GM19463 (cell line): ENCODE data around the gene DIS3.
"Not testable (repeated sequence)": the region's sequence is repeated elsewhere in the genome, so short reads cannot be mapped to it uniquely, and the experiment has no call there.

ENCODE experiments used
- ATAC-seq: cut with Tn5 transposase; IDR thresholded peaks from one replicate; pipeline ENCODE4 v1.9.1; 2021; ENCODE audit warnings: mild to moderate bottlenecking, moderate library complexity; ENCODE audit not compliant: unreplicated experiment

Gene DIS3, protein sequence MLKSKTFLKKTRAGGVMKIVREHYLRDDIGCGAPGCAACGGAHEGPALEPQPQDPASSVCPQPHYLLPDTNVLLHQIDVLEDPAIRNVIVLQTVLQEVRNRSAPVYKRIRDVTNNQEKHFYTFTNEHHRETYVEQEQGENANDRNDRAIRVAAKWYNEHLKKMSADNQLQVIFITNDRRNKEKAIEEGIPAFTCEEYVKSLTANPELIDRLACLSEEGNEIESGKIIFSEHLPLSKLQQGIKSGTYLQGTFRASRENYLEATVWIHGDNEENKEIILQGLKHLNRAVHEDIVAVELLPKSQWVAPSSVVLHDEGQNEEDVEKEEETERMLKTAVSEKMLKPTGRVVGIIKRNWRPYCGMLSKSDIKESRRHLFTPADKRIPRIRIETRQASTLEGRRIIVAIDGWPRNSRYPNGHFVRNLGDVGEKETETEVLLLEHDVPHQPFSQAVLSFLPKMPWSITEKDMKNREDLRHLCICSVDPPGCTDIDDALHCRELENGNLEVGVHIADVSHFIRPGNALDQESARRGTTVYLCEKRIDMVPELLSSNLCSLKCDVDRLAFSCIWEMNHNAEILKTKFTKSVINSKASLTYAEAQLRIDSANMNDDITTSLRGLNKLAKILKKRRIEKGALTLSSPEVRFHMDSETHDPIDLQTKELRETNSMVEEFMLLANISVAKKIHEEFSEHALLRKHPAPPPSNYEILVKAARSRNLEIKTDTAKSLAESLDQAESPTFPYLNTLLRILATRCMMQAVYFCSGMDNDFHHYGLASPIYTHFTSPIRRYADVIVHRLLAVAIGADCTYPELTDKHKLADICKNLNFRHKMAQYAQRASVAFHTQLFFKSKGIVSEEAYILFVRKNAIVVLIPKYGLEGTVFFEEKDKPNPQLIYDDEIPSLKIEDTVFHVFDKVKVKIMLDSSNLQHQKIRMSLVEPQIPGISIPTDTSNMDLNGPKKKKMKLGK

DNA sequence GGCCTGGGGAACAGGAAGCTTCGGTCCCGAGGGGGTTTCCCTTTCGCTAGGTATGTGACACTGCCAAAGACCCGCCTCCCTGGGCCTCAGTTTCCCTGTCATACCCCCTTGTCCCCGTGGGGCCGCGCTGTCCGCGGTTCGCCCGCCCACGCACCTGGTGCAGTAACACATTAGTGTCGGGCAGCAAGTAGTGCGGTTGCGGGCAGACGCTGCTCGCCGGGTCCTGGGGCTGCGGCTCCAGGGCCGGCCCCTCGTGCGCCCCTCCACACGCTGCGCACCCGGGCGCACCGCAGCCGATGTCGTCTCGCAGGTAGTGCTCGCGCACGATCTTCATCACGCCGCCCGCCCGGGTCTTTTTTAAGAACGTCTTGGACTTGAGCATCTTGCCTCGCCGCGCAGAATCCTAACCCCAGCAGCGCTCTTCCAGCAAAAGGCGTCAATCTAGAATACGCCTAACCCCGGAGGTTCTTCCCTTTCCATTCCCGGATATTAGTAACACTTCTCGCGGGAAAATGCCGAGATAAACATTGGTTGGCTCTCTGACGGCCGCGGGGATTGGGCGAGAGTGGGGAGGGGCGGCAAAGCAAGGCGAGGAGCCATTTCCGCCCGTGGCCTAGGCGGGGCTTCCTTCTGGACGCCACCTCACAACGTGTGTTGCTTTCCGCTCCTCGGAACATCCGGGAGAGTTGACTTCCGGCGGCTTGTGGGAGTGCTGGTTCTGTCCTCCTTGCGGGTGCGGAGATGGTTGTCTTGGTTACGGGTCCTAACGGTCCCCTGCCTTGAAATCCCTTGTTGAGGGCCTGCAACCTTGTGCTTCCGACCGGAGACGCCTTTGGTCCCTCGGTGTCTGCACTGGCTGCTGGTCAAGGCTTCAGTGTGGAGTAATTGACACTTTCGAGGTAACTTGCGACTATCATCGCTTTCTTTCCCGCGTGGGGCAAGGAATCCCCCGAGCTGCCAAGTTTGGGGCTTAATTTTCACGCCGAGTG is at the start of gene DIS3, which contains the start of gene PIBF1:
TSS of gene DIS3 (minus strand) at position 450 of the 989 bp plus-strand sequence. CDS start at position 382, 68 bp downstream.
TSS of gene PIBF1 (plus strand) at position 683 of the 989 bp plus-strand sequence. CDS start 1,337 bp downstream, outside the sequence.
- peak; percentile 95 for ATAC-seq

DNA sequence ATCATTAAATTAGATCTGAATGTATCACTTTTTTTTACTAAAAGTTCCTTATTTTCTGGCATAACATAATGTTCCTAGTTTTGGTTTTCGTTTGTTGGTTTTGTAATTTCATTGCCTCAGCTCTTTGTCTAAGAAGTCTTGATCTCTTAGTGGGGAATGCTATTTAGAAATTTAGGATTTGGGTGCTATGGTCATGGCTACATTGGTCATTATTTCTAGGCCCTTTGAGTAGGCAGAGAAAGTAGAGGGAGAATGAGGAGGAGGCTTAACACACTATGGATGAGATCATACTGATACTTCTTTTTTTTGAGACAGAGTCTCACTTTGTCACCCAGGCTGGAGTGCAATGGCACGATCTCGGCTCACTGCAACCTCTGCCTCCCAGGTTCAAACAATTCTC is 42.0 kb upstream of the DIS3 start:
- ATAC-seq = no peak

DNA sequence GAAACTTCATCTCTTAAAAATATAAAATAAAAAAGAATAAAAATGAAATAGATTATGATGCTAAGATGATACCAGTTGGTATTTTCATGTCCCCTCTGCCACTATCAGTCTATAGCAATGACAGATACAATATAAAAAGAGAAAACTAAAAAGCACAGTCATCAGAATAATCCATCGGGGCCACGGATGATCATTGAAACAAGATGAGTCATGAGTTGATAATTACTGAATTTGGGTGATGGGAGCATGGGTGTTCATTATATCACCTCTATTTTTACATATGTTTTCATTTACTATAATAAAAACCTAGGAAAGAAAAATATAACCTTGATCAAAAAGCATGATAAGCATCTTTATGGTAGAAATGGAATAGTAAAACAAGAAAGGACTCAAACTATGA is 41.4 kb upstream of the DIS3 start:
- no peak for ATAC-seq

DNA sequence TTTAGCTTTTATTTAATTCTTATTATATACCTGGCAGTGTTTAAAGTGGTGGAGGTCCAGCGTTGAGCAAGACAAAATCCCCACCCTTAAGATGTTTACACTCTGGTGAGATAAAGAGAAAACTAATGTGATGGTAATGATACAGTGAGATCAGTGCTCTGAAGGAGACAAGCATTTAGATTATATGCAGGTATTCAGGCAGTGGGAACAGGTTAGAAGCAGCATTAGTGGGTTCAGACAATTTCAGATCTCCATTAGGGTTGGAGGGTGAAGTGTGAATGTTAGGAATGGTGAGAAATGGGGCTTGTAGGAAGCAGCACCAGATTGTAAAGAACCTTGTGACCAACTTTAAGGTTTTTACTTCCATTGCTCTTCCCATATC is 39.2 kb upstream of the DIS3 start:
- ATAC-seq = no peak

DNA sequence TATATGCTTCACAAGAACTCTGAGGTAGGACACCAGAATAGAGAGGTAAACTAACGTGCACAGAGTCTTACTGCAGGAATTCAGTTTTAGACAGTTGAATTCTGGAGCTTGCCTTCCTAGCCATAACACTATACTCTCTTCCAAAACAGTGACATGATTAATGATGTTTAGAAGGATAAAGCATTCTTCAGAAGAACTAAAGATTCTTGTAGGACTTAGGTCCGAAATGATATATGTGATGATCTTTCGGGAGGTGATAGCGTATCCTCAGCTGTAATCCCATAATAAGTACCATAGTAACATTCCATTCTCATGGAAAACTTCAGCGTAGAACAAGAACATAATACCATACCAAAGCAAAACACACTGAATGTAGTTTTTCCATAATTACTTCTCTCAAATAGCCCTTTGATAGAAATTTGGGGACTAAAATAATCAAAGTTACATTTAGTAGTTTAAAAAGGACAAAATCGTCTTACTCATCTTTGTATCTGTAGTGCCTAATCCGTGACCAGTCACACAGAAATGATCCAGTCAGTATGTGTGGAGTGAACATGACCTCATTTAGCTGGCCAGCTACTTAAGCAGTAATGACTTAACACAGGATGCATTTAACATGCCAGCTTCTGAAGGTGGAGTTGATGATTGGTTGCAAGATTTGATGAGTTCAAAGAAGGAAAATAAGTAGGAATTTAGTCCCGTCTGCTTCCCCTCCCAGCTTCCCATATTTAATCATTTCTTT is 38.6 kb upstream of the DIS3 start:
- no peak for ATAC-seq

DNA sequence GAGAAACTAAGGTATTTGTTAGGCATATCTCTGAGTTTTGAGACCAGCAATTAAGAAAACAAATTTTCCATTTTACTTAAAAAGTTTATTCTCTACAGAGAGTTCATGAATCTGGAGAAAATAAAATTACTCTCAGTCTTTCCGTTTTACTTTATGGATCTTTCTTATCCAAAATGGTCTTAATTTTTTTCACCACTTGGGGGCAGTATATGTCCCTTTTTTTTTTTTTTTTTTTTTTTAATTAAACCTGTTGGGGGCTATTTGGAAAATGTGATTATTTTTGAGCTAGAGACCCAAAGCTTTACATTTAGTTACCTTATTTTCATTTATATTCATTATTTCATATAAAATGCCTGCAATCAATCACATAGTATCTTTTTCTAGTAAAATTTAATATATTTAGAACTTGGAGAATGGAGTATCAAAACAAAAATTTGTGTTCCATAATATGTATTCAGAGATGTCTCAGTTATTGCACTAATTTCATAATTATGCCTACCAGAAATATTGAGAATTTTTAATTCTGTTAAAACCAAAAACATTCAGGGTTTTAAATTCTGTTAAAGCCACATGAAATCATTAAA is 27.3 kb upstream of the DIS3 start:
- ATAC-seq = no peak

DNA sequence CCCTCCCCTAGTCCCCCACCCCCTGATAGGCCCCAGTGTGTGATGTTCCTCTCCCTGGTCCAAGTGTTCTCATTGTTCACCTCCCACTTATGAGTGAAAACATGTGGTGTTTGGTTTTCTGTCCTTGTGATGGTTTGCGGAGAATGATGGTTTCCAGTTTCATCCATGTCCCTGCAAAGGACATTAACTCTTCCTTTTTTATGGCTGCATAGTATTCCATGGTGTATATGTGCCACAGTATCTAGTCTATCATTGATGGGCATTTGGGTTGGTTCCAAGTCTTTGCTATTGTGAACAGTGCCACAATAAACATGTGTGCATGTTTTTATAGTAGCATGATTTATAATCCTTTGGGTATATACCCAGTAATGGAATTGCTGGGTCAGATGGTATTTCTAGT is 24.8 kb upstream of the DIS3 start:
- ATAC-seq = not testable (repeated sequence)

DNA sequence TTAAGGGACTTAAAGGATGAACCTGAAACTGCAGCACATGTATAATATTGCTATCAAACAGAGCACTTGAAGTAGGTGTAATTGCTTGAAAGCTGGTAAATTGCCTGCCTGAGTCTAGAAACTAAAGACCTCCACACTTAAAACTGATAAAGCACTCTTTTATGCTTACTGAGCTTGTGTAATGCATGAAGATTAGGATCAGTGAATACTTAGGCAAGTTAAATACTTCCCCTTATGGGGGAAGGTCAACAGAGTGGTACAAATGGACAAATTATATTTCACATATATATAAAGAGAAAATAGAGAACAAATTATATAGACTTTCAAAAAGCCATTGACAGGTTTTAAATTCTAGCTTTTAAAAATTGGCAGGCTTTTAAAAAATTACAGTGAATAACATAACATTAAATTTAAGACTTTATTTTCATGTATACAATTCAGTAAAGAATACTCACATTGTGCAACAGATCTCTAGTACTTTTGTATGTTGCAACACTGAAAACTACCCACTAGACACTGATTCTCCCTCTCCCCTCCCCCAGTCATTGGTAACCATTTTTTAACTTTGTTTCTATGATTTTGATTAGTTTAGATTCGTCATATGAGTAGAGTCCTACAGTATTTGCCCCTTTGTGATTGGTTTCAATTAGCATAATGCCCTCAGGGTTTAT is 24.1 kb upstream of the DIS3 start:
- ATAC-seq = no peak

DNA sequence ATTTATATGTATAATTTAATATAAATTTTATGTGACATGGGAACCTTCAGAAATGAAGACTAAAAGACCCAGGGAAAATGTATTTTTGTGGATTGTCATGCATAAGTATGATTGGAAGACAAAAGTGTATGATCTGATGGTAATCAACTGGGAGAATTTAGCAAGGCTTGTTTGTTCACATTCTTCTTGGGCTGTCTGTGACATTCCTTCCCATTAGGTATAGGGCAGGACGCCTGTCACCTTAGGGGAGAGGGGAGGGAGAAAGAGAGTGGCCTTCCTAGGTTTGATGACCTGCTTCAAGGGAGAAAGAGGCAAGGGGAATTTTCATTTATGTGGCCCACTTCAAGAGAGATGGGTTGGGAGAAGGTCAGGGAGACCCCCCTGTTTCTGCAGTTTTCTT is 22.6 kb upstream of the DIS3 start:
- ATAC-seq = no peak

DNA sequence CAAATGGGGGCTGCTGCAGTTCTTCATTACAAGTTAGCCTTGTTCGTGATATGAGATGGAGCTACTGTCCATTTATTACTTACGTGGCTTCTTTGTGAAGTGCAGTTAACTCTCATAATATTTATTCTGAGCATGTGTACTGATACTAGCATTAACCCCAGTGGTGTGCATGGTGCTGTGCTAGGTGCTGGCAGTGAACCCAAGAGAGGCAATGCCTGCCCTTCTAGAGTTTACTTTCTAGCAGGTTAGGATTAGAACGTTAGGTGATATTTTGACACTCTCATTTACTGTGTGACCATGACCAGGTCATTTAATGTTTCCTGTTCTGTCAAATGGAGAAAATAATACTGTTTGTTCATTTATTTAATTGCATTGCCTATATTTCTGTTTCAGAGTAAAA is 17.1 kb upstream of the DIS3 start:
- ATAC-seq = no peak

DNA sequence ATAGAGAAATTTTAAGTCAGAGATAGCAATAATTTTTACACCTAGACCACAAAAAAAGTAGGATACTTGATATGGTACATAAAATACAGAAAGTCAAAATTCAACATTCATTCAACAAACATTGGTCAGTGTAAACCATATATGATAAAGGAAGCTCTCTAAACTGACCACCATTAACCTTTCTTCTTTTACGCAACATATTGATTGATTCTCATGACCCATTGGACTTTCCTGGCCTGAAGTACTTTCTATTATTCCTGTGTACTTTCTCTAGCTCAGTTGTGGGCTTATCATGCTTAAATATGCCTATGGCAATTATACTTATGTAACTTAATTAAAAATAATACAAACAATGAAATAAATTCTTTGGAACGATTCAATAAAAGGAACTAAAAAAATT is 10.9 kb upstream of the DIS3 start:
- ATAC-seq = no peak

DNA sequence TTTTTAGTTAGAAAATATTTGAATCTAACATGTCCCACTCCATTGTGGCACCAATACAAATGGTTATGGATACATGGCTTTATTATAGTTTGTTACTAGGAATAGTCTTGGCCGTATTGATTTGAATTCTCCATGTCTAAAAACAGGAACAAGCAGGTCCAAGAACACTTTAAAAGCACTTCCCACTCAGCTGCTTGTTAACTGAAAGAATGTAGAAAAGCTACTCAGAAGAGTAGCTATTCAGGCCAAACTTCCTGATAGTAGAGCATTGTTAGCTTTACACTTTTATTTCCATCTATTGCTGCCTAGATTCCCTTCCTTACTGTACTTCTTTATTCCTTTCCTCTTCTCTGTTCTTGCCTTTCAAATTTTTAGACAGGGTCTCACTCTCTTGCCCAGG is 7.1 kb upstream of the DIS3 start:
- ATAC-seq = no peak

DNA sequence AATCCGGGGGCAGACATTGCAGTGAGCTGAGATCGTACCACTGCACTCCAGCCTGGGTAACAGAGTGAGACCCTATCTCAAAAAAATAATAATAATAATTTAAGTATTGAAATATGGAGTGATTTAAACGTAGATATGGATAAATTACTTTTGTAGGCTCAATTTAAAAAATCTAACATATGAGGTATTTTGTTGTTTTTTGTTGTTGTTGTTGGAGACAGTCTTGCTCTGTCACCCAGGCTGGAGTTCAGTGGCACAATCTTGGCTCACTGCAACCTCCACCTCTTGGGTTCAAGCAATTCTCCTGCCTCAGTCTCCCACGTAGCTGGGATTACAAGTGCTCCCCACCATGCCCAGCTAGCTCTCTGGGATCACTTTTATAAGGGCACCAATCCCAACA is 3.0 kb upstream of the DIS3 start:
- ATAC-seq = not testable (repeated sequence)

DNA sequence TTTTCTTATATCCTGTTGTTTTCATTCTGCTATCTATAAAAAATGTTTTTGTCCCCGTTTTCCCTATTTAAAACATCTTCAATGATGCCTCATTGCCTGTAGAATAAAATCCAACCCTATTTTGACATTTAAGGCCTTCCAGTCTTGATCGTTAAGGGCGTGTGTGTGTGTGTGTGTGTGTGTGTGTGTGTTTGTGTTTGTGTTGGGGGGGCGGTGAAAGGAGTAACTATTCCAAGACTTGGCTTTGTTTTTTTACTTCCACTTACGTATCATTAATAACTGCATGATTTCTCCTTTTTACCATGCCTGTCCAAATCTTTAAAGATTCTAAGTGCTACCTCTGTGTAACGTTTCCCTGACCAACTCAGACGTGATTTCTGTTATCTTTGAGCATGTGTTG is 1.0 kb upstream of the DIS3 start:
- ATAC-seq = no peak

DNA sequence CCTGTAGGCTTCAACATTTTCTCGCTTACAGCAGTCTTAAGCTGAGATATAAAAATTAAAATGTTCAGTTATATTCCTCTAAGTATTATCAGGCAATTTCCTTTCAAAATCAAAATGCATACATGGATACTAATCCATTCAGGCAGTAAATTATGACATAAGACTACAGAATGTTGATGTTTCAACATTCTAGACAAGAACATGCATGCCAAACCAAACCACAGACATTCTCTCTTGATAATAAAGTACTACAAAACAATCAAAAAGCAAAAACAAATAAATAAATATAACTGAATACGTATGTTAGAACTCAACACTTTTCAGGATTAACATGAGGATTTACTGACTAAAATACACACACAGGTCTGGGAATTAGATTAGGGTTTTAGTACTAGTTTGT is 7.7 kb downstream of the DIS3 start:
- no peak for ATAC-seq

DNA sequence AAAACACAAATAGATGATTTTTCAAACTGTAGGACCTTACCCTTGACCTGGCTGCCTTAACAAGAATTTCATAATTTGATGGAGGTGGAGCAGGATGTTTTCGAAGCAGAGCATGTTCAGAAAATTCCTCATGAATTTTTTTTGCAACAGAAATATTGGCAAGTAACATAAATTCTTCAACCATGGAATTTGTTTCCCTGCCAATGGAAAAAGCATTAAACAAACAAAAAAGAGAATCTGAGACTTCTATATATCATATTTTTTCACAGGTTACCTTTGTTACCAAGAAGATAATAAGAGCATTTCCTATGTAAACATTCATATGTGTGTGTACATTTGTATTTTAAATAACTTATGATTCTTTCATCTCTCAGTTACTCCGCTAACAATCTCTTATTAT is 18.3 kb downstream of the DIS3 start:
- no peak for ATAC-seq

DNA sequence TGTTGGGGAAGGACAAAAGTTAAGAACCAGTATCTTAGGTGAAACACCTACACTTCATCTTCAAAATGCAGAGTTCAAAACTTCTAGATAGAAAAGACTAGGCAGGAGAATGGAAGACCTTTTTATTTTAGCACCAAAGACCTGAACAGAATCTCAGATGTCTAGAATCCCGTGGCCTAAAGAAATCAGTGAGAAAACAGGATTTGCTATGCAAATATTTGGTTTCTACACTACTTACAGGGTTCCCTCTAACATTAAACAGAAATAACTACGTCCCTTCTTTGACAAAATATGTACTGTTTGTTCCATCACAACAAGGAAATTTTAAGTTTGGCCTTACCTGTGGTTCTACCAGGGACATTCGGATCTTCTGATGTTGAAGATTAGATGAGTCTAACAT is 21.5 kb downstream of the DIS3 start:
- no peak for ATAC-seq

DNA sequence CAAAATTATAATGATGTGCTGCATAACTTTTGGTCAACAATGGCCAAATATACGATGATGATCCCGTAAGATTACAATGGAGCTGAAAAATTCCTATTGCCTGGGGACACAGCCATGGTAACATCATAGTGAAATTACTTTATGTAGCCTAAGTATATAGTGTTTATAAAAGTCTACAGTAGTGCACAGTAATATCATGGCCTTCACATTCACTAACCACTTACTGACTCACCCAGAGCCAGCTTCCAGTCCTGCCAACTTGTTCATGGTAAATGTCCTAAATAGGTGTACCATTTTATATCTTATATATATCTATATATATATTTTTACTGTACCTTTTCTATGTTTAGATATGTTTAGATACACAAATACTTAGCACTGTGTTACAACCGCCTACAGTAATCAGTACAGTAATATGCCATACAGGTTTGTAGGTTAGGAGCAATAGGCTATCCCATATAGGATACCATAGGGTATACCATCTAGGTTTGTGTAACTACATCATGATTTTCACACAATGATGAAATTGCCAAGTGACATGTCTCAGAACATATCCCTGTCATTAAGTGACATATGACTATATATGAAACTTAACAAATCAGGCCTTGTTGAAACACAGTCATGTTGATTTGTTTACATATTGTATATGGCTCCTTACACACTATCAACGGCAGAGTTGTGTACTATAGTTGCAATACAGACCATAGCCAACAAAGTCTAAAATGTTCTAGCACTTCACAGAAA is 23.7 kb downstream of the DIS3 start:
- ATAC-seq = no peak
